Measurements from ENCODE around the gene CCDC197.

GRCh38 chr14:94014382-94014781 is 17.3 kb downstream of the CCDC197 start:
- TF ChIP-seq CTCF (IDR thresholded peaks at IDR 0.05; ENCODE audit: insufficient read depth, low read length, poor library complexity, severe bottlenecking): no peak
- no peak for TF ChIP-seq EZH2phosphoT487 (conservative IDR thresholded peaks at IDR 0.05; ENCODE audit: low read length)

All from SU-DHL-6 (cell line).